B cell (primary cell): ENCODE data around the gene ZNF239. TPM values are rescaled to one million over a fixed set of nuclear protein-coding genes. Genes with fewer than 3 reads are reported as not detected.

Experiments
- ATAC-seq: fragments of 200-7000 bp; cut with Tn5 transposase; one replicate; pipeline ENCODE4 v1.10.0; 2021; ENCODE audit warnings: low read depth, mild to moderate bottlenecking, moderate number of reproducible peaks, moderate library complexity
- CTCF ChIA-PET: fragments of 350-600 bp; sonication (Branson Sonifier 250); formaldehyde crosslinking; loops from one replicate; lab custom pipeline; 2021; ENCODE audit warnings: antibody characterized with exemption, inconsistent platforms; lab: Charles Lee
- POLR2A ChIA-PET: fragments of 350-600 bp; sonication (Branson Sonifier 250); formaldehyde crosslinking; loops from one replicate; lab custom pipeline; 2021; ENCODE audit warnings: antibody characterized with exemption; lab: Charles Lee
- DNase-seq: peaks from one replicate; pipeline ENCODE4 v3.0.0; 2013
- H2AFZ ChIP-seq: 2 replicates; pipeline ENCODE4 v1.6.1; 2012; ENCODE audit warnings: mild to moderate bottlenecking, low read depth, low read length; ENCODE audit not compliant: insufficient read depth, poor library complexity, severe bottlenecking
- H3K27ac ChIP-seq, 2 donors: 1 replicate in 1 of 2; 2 replicates in 1 of 2; pipeline ENCODE4 v1.5.1; 2012 to 2013; ENCODE audit warnings: low read length in 2 of 2, mild to moderate bottlenecking in 2 of 2, moderate library complexity in 1 of 2
- H3K27me3 ChIP-seq, 4 experiments: fragments of 200-600 bp in 1 of 4; sonication (generic) in 1 of 4; replicated peaks in 1 of 4; 1 replicate in 2 of 4; 2 replicates in 2 of 4; pipeline versions ENCODE4 v1.6.1 to v1.7.0; 2013 to 2016; ENCODE audit warnings: low read length in 3 of 4, mild to moderate bottlenecking in 2 of 4, mixed read lengths in 1 of 4, moderate library complexity in 1 of 4; ENCODE audit not compliant: insufficient read depth in 4 of 4, control insufficient read depth in 3 of 4; ENCODE audit errors: control extremely low read depth in 1 of 4
- H3K36me3 ChIP-seq, 2 experiments: replicated peaks in 1 of 2; 1 replicate in 1 of 2; 2 replicates in 1 of 2; pipeline versions ENCODE4 v1.6.1 to v1.7.1; 2013; ENCODE audit warnings: low read length in 1 of 2; ENCODE audit not compliant: insufficient read depth in 2 of 2, control insufficient read depth in 1 of 2; ENCODE audit errors: control extremely low read depth in 1 of 2, extremely low read depth in 1 of 2
- H3K4me1 ChIP-seq, 2 donors: fragments of 200-600 bp in 1 of 2; sonication (generic) in 1 of 2; 1 replicate in 1 of 2; 2 replicates in 1 of 2; pipeline versions ENCODE4 v1.5.1 to v1.6.1; 2013 to 2017; ENCODE audit warnings: low read length in 2 of 2; ENCODE audit not compliant: control insufficient read depth in 2 of 2, insufficient read depth in 2 of 2
- H3K4me2 ChIP-seq: replicated peaks from 2 replicates; pipeline ENCODE3; 2012; ENCODE audit warnings: mild to moderate bottlenecking, low read depth, low read length; ENCODE audit not compliant: poor library complexity, severe bottlenecking
- H3K4me3 ChIP-seq, 5 experiments: fragments of 200-600 bp in 1 of 5; sonication (generic) in 1 of 5; 1 replicate in 3 of 5; 2 replicates in 2 of 5; pipeline versions ENCODE4 v1.5.1 to v1.7.0; 2011 to 2016; ENCODE audit warnings: low read length in 4 of 5, mild to moderate bottlenecking in 4 of 5, low read depth in 2 of 5, control low read depth in 1 of 5, moderate library complexity in 1 of 5; ENCODE audit not compliant: insufficient read depth in 1 of 5; ENCODE audit errors: control extremely low read depth in 1 of 5, extremely low read depth in 1 of 5
- H3K79me2 ChIP-seq: fragments of 200-600 bp; sonication (generic); one replicate; pipeline ENCODE4 v1.6.0; 2016; ENCODE audit warnings: low read length; ENCODE audit not compliant: control insufficient read depth, insufficient read depth
- H3K9ac ChIP-seq: fragments of 200-600 bp; sonication (generic); 2 replicates; pipeline ENCODE4 v1.6.1; 2017; ENCODE audit warnings: mild to moderate bottlenecking, low read length, moderate library complexity
- H3K9me3 ChIP-seq, 3 donors: one replicate each; pipeline versions ENCODE4 v1.6.1 to v1.7.1; 2013; ENCODE audit warnings: low read length in 2 of 3; ENCODE audit not compliant: control insufficient read depth in 2 of 3, insufficient read depth in 1 of 3; ENCODE audit errors: control extremely low read depth in 1 of 3
- H4K20me1 ChIP-seq: 2 replicates; pipeline ENCODE4 v1.6.0; 2012; ENCODE audit warnings: mild to moderate bottlenecking, low read length; ENCODE audit not compliant: insufficient read depth, control insufficient read depth, poor library complexity, severe bottlenecking
- H3K27ac Mint-ChIP-seq: one replicate; pipeline ENCODE4 v1.8.0; 2021; ENCODE audit warnings: mixed read lengths
- H3K27me3 Mint-ChIP-seq: one replicate; pipeline ENCODE4 v1.8.0; 2021; ENCODE audit warnings: mixed read lengths
- H3K4me1 Mint-ChIP-seq: one replicate; pipeline ENCODE4 v1.8.0; 2021; ENCODE audit warnings: mixed read lengths
- H3K4me3 Mint-ChIP-seq: one replicate; pipeline ENCODE4 v1.8.0; 2021; ENCODE audit warnings: mixed read lengths
- H3K9me3 Mint-ChIP-seq: one replicate; pipeline ENCODE4 v1.8.0; 2022; ENCODE audit warnings: mixed read lengths; ENCODE audit not compliant: insufficient read depth
- EZH2 ChIP-seq: IDR thresholded peaks from 2 replicates; pipeline ENCODE4 v1.6.1; 2012; ENCODE audit warnings: borderline replicate concordance, low read depth, mild to moderate bottlenecking, moderate library complexity, low read length; ENCODE audit not compliant: insufficient read depth, poor library complexity, severe bottlenecking
- WGBS: methylation state at CpG from one replicate; pipeline ENCODE4 v1.1.5; 2013; ENCODE audit warnings: missing lambda C conversion rate; ENCODE audit not compliant: insufficient coverage; 5-methylcytosine and 5-hydroxymethylcytosine counted together
- intact Hi-C: fragments of 100-400 bp; cut with micrococcal nuclease; formaldehyde crosslinking; loops from one replicate; pipeline ENCODE4 v1.10.0; 2022
- polyA plus RNA-seq: library from polyadenylated mRNA; depleted of rRNA; stranded (reverse); fragments of >200 nt; gene quantifications from 2 replicates; pipeline ENCODE4 v1.2.3, GENCODE V29; 2012
- total RNA-seq, 2 donors: library from RNA; stranded (reverse); fragments of 120-200 nt in 1 of 2; gene quantifications; 1 replicate in 1 of 2; 2 replicates in 1 of 2; pipeline versions ENCODE4 v1.2.3 to v1.2.4, GENCODE V29; 2013 to 2022
- TF ChIP-seq, protein P1 (sequence below): fragments of 200-600 bp; IDR thresholded peaks from one replicate; pipeline ENCODE4 v1.8.0; 2022; ENCODE audit warnings: antibody characterized with exemption, mild to moderate bottlenecking

Gene ZNF239
- total and polyA plus RNA-seq, 2 donors (not counting 1 experiment from before 2014, with no cell fraction given), result 2.2 to 5.9 TPM

DNA sequence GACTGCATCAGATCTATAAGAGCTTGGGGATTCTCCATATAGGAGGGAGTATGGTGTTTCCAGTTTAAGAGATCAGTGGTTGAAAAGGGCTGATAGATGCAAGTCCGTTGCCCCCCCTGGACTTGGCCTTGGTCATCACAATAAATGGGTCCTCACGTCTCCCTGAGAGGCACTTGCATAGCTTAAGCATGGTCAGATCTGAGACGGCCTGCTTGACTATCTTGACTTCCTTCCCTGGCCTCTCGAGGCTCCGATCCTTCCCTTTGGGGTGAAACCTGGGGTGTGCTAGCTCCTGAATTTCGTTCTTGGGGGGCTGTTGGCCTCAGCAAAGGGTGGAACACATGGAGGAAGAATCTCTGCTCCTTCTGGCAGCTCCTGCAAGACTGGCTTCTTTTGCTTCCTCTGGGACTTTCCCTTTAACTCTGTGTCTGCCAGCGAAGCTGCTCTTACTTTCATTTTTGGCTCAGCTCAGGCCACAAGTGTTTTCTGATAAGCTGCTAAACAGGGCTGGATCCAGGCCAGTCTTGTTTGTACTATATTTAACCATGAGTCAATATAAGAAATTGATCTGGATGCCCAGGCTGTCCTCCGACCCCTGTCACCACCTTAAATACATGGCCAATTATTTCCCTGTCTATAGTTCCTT is 20.7 kb upstream of the ZNF239 start:
- ChIA-PET POLR2A (interaction anchor here (0.6 kb wide), 1 partner anchor 177 kb away, joined by 6 read pairs; no protein-coding TSS in a partner anchor), CTCF (interaction anchor here (1.0 to 1.2 kb wide), 2 partner anchors 16 to 20 kb away, joined by 3 to 5 read pairs; no protein-coding TSS in a partner anchor)
- TF ChIP-seq, protein P1, sequence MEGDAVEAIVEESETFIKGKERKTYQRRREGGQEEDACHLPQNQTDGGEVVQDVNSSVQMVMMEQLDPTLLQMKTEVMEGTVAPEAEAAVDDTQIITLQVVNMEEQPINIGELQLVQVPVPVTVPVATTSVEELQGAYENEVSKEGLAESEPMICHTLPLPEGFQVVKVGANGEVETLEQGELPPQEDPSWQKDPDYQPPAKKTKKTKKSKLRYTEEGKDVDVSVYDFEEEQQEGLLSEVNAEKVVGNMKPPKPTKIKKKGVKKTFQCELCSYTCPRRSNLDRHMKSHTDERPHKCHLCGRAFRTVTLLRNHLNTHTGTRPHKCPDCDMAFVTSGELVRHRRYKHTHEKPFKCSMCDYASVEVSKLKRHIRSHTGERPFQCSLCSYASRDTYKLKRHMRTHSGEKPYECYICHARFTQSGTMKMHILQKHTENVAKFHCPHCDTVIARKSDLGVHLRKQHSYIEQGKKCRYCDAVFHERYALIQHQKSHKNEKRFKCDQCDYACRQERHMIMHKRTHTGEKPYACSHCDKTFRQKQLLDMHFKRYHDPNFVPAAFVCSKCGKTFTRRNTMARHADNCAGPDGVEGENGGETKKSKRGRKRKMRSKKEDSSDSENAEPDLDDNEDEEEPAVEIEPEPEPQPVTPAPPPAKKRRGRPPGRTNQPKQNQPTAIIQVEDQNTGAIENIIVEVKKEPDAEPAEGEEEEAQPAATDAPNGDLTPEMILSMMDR, result no peak
- TF ChIP-seq EZH2, result no peak
- Histone ChIP-seq H3K36me3 (no peaks in the 10 kb centered on the region), H3K9me3 (peaks cover 0 to 3% (median 0%) of the 10 kb centered on the region in 3 donors), H3K4me2 (peak overlapping the region; percentile 70), H3K9ac (peak overlapping the region; percentile 58), H3K27ac (peak overlapping the region; percentile 9 to 15), H3K4me3 (peak overlapping the region; percentile 34 to 58 (median 51)), H3K27me3 (peaks cover 0 to 5% (median 0%) of the 10 kb centered on the region in 4 experiments), H4K20me1 (no peaks in the 10 kb centered on the region), H3K4me1 (peaks cover 14 to 20% of the 10 kb centered on the region in 2 donors), H2AFZ (peak overlapping the region; percentile 98), H3K79me2 (no peaks in the 10 kb centered on the region)
- H3K27ac Mint-ChIP-seq, result peak overlapping the region; percentile 92
- H3K4me1 Mint-ChIP-seq, result peaks cover 26% of the 10 kb centered on the region
- H3K4me3 Mint-ChIP-seq, result peak overlapping the region; percentile 93
- ATAC-seq, result peak; percentile 76
- DNase-seq, result peak; percentile 63
- 7% methylated on average over 7 of the region's 8 CpGs for WGBS
- intact Hi-C loops, result loop anchor here (1.0 kb wide), 1 partner anchor 21 kb away; the partner anchor contains the start of gene ZNF239
- peaks cover 6% of the 10 kb centered on the region for H3K9me3 Mint-ChIP-seq
- H3K27me3 Mint-ChIP-seq, result peaks cover 7% of the 10 kb centered on the region

- intact Hi-C loops, result no loop called here
- no peak overlapping the region for H3K4me3 Mint-ChIP-seq
Observed at GRCh38 chr10:43591303-43591904, 17.0 kb upstream of the ZNF239 start.

More at GRCh38 chr10:43591303-43591904, 17.0 kb upstream of the ZNF239 start:
- CTCF ChIA-PET, result no interaction called here
- no peak overlapping the region for H3K9ac ChIP-seq
- no peak overlapping the region for H3K4me2 ChIP-seq
- WGBS, result 100% methylated on average over 1 of the region's 5 CpGs
- Mint-ChIP-seq H3K4me1 (peaks cover 25% of the 10 kb centered on the region), H3K9me3 (peaks cover 6% of the 10 kb centered on the region), H3K27me3 (peaks cover 15% of the 10 kb centered on the region), H3K27ac (no peak overlapping the region)
- no peaks in the 10 kb centered on the region for H3K79me2 ChIP-seq
- ATAC-seq (no peak), DNase-seq (no peak)
- no peaks in the 10 kb centered on the region for H4K20me1 ChIP-seq
- H2AFZ ChIP-seq, result no peak overlapping the region
- H3K36me3 ChIP-seq, result no peaks in the 10 kb centered on the region
- peaks cover 0 to 10% (median 0%) of the 10 kb centered on the region in 4 experiments for H3K27me3 ChIP-seq
- H3K27ac ChIP-seq, result no peak overlapping the region
- no peak for TF ChIP-seq EZH2
- TF ChIP-seq, protein P1, result no peak
- H3K4me3 ChIP-seq, result no peak overlapping the region
- POLR2A ChIA-PET, result no interaction called here
- H3K9me3 ChIP-seq, result peaks cover 0 to 3% (median 0%) of the 10 kb centered on the region in 3 donors
- peaks cover 14 to 20% of the 10 kb centered on the region in 2 donors for H3K4me1 ChIP-seq
